ENCODE measurements around the gene G6PC1.

The G6PC1 gene

DNA sequence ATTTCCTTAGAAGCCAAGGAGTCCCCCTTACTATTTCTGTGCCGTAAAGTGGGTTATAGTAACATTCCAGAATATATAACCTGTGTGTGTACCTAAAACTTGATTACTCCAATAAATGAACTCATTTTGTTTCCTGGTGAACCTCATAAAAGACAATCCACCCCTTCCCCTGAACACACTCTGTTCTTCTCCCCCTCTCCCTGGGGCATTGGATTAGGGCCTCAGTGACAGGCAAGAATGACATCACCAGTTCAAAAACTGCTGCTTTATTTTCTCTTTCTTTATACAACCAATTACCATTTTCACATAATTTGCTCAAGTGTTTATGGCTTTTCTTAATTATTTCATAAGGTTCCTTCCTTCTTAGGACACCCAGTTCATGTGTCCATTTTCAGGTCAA is 46.2 kb downstream of the G6PC1 start:
- no peak for DNase-seq

GRCh38 chr17:42950044-42950783 is 49.6 kb downstream of the G6PC1 start:
- DNase-seq, result no peak
- Histone ChIP-seq H3K79me2 (ENCODE audit: insufficient read depth, low read length) (no peaks in the 10 kb centered on the region), H3K9ac (ENCODE audit: low read depth, low read length) (no peak overlapping the region), H3K9me3 (ENCODE audit: insufficient read depth, low read length, severe bottlenecking) (no peaks in the 10 kb centered on the region), H2AFZ (ENCODE audit: low read depth, low read length) (no peak overlapping the region), H3K36me3 (ENCODE audit: insufficient read depth, low read length) (peaks cover 54% of the 10 kb centered on the region), H3K4me2 (ENCODE audit: insufficient read depth, low read length) (no peak overlapping the region), H3K4me3 (ENCODE audit: low read depth in 1 of 2, low read length in 2 of 2) (no peak overlapping the region), H3K4me1 (ENCODE audit: insufficient read depth, low read length) (no peaks in the 10 kb centered on the region), H3K27ac (ENCODE audit: low read length) (no peak overlapping the region), H3K27me3 (ENCODE audit: insufficient read depth, low read length, poor library complexity) (no peaks in the 10 kb centered on the region), H4K20me1 (ENCODE audit: insufficient read depth, low read length) (no peaks in the 10 kb centered on the region)
- ATAC-seq (ENCODE audit: insufficient read depth, low read depth), result no peak
- TF ChIP-seq CTCF (IDR thresholded peaks at IDR 0.05; ENCODE audit: borderline replicate concordance, extremely low read depth, low read length, poor library complexity, severe bottlenecking) (no peak), EZH2 (IDR thresholded peaks at IDR 0.05; ENCODE audit: borderline replicate concordance, low read depth, low read length, severe bottlenecking) (no peak)

More for the DNA sequence above, 46.2 kb downstream of the G6PC1 start:
- ATAC-seq (ENCODE audit: insufficient read depth, low read depth), result no peak
- Histone ChIP-seq H3K9ac (ENCODE audit: low read depth, low read length) (no peak overlapping the region), H3K4me3 (ENCODE audit: low read depth in 1 of 2, low read length in 2 of 2) (no peak overlapping the region), H3K27me3 (ENCODE audit: insufficient read depth, low read length, poor library complexity) (no peaks in the 10 kb centered on the region), H3K4me2 (ENCODE audit: insufficient read depth, low read length) (no peak overlapping the region), H3K36me3 (ENCODE audit: insufficient read depth, low read length) (peaks cover 25% of the 10 kb centered on the region; the same call in 1 of the 2 replicates), H4K20me1 (ENCODE audit: insufficient read depth, low read length) (no peaks in the 10 kb centered on the region), H3K27ac (ENCODE audit: low read length) (no peak overlapping the region), H3K79me2 (ENCODE audit: insufficient read depth, low read length) (no peaks in the 10 kb centered on the region), H3K9me3 (ENCODE audit: insufficient read depth, low read length, severe bottlenecking) (no peaks in the 10 kb centered on the region), H3K4me1 (ENCODE audit: insufficient read depth, low read length) (no peaks in the 10 kb centered on the region), H2AFZ (ENCODE audit: low read depth, low read length) (no peak overlapping the region)
- TF ChIP-seq EZH2 (IDR thresholded peaks at IDR 0.05; ENCODE audit: borderline replicate concordance, low read depth, low read length, severe bottlenecking) (no peak), CTCF (IDR thresholded peaks at IDR 0.05; ENCODE audit: borderline replicate concordance, extremely low read depth, low read length, poor library complexity, severe bottlenecking) (no peak)

Measured in DND-41 (cell line).